ENCODE measurements around the gene B3GNT3. TPM values are rescaled to one million over a fixed set of nuclear protein-coding genes. Genes with fewer than 3 reads are reported as not detected.

B3GNT3 gene
- polyA plus RNA-seq, 1 experiment = not detected

- ChIA-PET CTCF (no interaction called here), POLR2A (no interaction called here)
- TF ChIP-seq CTCF (IDR thresholded peaks at IDR 0.05; ENCODE audit: low read depth, low read length) = no peak
- Histone ChIP-seq H3K27ac (ENCODE audit: low read depth, low read length) (no peak overlapping the region), H3K9me3 (ENCODE audit: control insufficient read depth, insufficient read depth, low read length) (peaks cover 5% of the 10 kb centered on the region), H3K27me3 (ENCODE audit: control insufficient read depth, insufficient read depth, low read length) (peaks cover 12% of the 10 kb centered on the region), H3K4me3 (ENCODE audit: low read depth, low read length) (no peak overlapping the region)
- DNase-seq (ENCODE audit: low read depth, low spot score) = no peak
These were observed 16.7 kb downstream of the B3GNT3 start for GRCh38 chr19:17811681-17812080.

GRCh38 chr19:17812099-17812498 lies 17.2 kb downstream of the B3GNT3 start:
- Histone ChIP-seq H3K4me3 (ENCODE audit: low read depth, low read length) (no peak overlapping the region), H3K27me3 (ENCODE audit: control insufficient read depth, insufficient read depth, low read length) (peaks cover 12% of the 10 kb centered on the region), H3K9me3 (ENCODE audit: control insufficient read depth, insufficient read depth, low read length) (peaks cover 5% of the 10 kb centered on the region), H3K27ac (ENCODE audit: low read depth, low read length) (no peak overlapping the region)
- ChIA-PET POLR2A (no interaction called here), CTCF (no interaction called here)
- TF ChIP-seq CTCF (IDR thresholded peaks at IDR 0.05; ENCODE audit: low read depth, low read length) = no peak
- no peak for DNase-seq (ENCODE audit: low read depth, low spot score)

- ChIA-PET CTCF (no interaction called here), POLR2A (no interaction called here)
These were observed 22.9 kb downstream of the B3GNT3 start for GRCh38 chr19:17817668-17818363.

GRCh38 chr19:17821190-17821589 lies 26.3 kb downstream of the B3GNT3 start, which contains the start of gene INSL3:
TSS of gene INSL3 (minus strand) at chr19:17821519. CDS start at chr19:17821506, 13 bp downstream.
- Histone ChIP-seq H3K27ac (ENCODE audit: low read depth, low read length) (no peak within 1 kb of the TSS), H3K9me3 (ENCODE audit: control insufficient read depth, insufficient read depth, low read length) (no peaks in the 10 kb centered on the region; the same call in 1 of the 2 replicates), H3K4me3 (ENCODE audit: low read depth, low read length) (no peak within 1 kb of the TSS), H3K27me3 (ENCODE audit: control insufficient read depth, insufficient read depth, low read length) (peaks cover 28% of the 10 kb centered on the region)
- ChIA-PET CTCF (no interaction called here), POLR2A (no interaction called here)
- TF ChIP-seq CTCF (IDR thresholded peaks at IDR 0.05; ENCODE audit: low read depth, low read length) = no peak
- no peak for DNase-seq (ENCODE audit: low read depth, low spot score)

More at GRCh38 chr19:17817668-17818363, 22.9 kb downstream of the B3GNT3 start:
- no peak for DNase-seq (ENCODE audit: low read depth, low spot score)
- no peak for TF ChIP-seq CTCF (IDR thresholded peaks at IDR 0.05; ENCODE audit: low read depth, low read length)
- H3K9me3 ChIP-seq (ENCODE audit: control insufficient read depth, insufficient read depth, low read length) = no peaks in the 10 kb centered on the region; the same call in 1 of the 2 replicates
- H3K27me3 ChIP-seq (ENCODE audit: control insufficient read depth, insufficient read depth, low read length) = peaks cover 10% of the 10 kb centered on the region
- no peak overlapping the region for H3K4me3 ChIP-seq (ENCODE audit: low read depth, low read length)
- no peak overlapping the region for H3K27ac ChIP-seq (ENCODE audit: low read depth, low read length)

GRCh38 chr19:17824339-17824738 lies 29.4 kb downstream of the B3GNT3 start:
- H3K4me3 ChIP-seq (ENCODE audit: low read depth, low read length) = no peak overlapping the region
- no peak overlapping the region for H3K27ac ChIP-seq (ENCODE audit: low read depth, low read length)
- peaks cover 19% of the 10 kb centered on the region for H3K27me3 ChIP-seq (ENCODE audit: control insufficient read depth, insufficient read depth, low read length)
- TF ChIP-seq CTCF (IDR thresholded peaks at IDR 0.05; ENCODE audit: low read depth, low read length) = no peak
- POLR2A ChIA-PET = no interaction called here
- no peak for DNase-seq (ENCODE audit: low read depth, low spot score)
- CTCF ChIA-PET = no interaction called here
- no peaks in the 10 kb centered on the region for H3K9me3 ChIP-seq (ENCODE audit: control insufficient read depth, insufficient read depth, low read length)

Measured in AG04450 (cell line).